ENCODE data around the gene ORAI3.

DNA sequence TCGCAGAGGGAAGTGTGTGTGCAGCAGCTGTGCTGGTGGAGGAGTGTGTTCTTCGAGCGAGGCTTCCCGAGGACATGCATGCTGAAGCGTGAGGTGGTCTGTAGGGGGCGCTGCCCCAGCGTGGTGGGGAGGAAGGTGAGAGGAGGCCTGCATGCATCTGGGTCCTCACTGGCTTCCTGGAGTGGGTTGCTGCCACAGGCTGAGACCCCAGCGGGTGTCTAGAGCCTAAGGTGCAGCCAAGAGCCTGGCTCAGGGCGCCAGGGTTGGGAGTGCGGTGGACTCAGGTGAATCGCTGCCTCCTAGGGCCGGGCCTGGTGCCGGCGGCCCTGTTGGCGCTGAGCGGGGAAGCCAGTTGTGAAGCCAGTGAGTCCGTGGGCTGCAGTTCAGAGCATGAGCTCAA is 28.6 kb downstream of the ORAI3 start:
- TF ChIP-seq CTCF (tag by site-specific recombination; IDR thresholded peaks at IDR 0.05), result peak; percentile 73
- TF ChIP-seq ZNF146 (tag by site-specific recombination; IDR thresholded peaks at IDR 0.05), result no peak
- TF ChIP-seq, protein P1, sequence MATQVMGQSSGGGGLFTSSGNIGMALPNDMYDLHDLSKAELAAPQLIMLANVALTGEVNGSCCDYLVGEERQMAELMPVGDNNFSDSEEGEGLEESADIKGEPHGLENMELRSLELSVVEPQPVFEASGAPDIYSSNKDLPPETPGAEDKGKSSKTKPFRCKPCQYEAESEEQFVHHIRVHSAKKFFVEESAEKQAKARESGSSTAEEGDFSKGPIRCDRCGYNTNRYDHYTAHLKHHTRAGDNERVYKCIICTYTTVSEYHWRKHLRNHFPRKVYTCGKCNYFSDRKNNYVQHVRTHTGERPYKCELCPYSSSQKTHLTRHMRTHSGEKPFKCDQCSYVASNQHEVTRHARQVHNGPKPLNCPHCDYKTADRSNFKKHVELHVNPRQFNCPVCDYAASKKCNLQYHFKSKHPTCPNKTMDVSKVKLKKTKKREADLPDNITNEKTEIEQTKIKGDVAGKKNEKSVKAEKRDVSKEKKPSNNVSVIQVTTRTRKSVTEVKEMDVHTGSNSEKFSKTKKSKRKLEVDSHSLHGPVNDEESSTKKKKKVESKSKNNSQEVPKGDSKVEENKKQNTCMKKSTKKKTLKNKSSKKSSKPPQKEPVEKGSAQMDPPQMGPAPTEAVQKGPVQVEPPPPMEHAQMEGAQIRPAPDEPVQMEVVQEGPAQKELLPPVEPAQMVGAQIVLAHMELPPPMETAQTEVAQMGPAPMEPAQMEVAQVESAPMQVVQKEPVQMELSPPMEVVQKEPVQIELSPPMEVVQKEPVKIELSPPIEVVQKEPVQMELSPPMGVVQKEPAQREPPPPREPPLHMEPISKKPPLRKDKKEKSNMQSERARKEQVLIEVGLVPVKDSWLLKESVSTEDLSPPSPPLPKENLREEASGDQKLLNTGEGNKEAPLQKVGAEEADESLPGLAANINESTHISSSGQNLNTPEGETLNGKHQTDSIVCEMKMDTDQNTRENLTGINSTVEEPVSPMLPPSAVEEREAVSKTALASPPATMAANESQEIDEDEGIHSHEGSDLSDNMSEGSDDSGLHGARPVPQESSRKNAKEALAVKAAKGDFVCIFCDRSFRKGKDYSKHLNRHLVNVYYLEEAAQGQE (tag by site-specific recombination; IDR thresholded peaks at IDR 0.05), result no peak
- no peak for TF ChIP-seq KLF9 (tag by site-specific recombination; IDR thresholded peaks at IDR 0.05; ENCODE audit: low read depth)
- TF ChIP-seq ZFP37 (tag by site-specific recombination; IDR thresholded peaks at IDR 0.05), result no peak
- no peak for TF ChIP-seq ZNF155 (tag by site-specific recombination; IDR thresholded peaks at IDR 0.05)
- TF ChIP-seq, protein P2, sequence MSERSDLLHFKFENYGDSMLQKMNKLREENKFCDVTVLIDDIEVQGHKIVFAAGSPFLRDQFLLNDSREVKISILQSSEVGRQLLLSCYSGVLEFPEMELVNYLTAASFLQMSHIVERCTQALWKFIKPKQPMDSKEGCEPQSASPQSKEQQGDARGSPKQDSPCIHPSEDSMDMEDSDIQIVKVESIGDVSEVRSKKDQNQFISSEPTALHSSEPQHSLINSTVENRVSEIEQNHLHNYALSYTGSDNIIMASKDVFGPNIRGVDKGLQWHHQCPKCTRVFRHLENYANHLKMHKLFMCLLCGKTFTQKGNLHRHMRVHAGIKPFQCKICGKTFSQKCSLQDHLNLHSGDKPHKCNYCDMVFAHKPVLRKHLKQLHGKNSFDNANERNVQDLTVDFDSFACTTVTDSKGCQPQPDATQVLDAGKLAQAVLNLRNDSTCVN (tag by site-specific recombination; optimal IDR thresholded peaks at IDR 0.05), result no peak
- no peak for TF ChIP-seq ZSCAN18 (tag by site-specific recombination; IDR thresholded peaks at IDR 0.05)
- no peak for TF ChIP-seq YY1 (tag by site-specific recombination; IDR thresholded peaks at IDR 0.05)
- TF ChIP-seq ZEB2 (tag by site-specific recombination; IDR thresholded peaks at IDR 0.05), result no peak
- no peak for TF ChIP-seq MZF1 (tag by site-specific recombination; IDR thresholded peaks at IDR 0.05; ENCODE audit: borderline replicate concordance)
